Coronary artery (tissue), 2 donors: ENCODE results near the gene AMMECR1.
"Not testable (repeated sequence)": the region's sequence is repeated elsewhere in the genome, so short reads cannot be mapped to it uniquely, and the experiment has no call there.

ENCODE experiments used
- DNase-seq: peaks from one replicate; pipeline ENCODE4 v3.0.0-alpha.2; 2017; ENCODE audit warnings: low spot score
- H3K27ac ChIP-seq, 2 donors: fragments of 200-600 bp; sonication (generic); one replicate each; pipeline ENCODE4 v1.5.1; 2016 to 2019
- H3K4me3 ChIP-seq: fragments of 200-600 bp; sonication (generic); 2 replicates; pipeline ENCODE4 v1.5.1; 2016; ENCODE audit warnings: mild to moderate bottlenecking, moderate library complexity
- CTCF ChIP-seq: fragments of 200-600 bp; sonication (generic); IDR thresholded peaks from one replicate; pipeline ENCODE4 v1.5.1; 2019; ENCODE audit warnings: antibody characterized with exemption

Gene AMMECR1

GRCh38 chrX:110338935-110339334, 21.1 kb upstream of the AMMECR1 start:
- no peak for TF ChIP-seq CTCF
- no peak overlapping the region for H3K27ac ChIP-seq
- H3K4me3 ChIP-seq = no peak overlapping the region
- no peak for DNase-seq

GRCh38 chrX:110333458-110333857, 15.6 kb upstream of the AMMECR1 start:
- not testable (repeated sequence) for DNase-seq, H3K4me3 ChIP-seq, H3K27ac ChIP-seq

- H3K27ac ChIP-seq = no peak overlapping the region
- TF ChIP-seq CTCF = no peak
- H3K4me3 ChIP-seq = no peak overlapping the region
- no peak for DNase-seq
Measured at GRCh38 chrX:110331444-110332030, 13.7 kb upstream of the AMMECR1 start.

GRCh38 chrX:110328613-110329012, 10.7 kb upstream of the AMMECR1 start:
- H3K4me3 ChIP-seq, DNase-seq, H3K27ac ChIP-seq: not testable (repeated sequence)

- no peak for TF ChIP-seq CTCF
- Histone ChIP-seq H3K27ac (no peak overlapping the region), H3K4me3 (no peak overlapping the region)
- no peak for DNase-seq
Measured at GRCh38 chrX:110327336-110327735, 9.5 kb upstream of the AMMECR1 start.

GRCh38 chrX:110326712-110327111, 8.8 kb upstream of the AMMECR1 start:
- no peak for TF ChIP-seq CTCF
- H3K27ac ChIP-seq = no peak overlapping the region

GRCh38 chrX:110322603-110323002, 4.7 kb upstream of the AMMECR1 start:
- DNase-seq = no peak
- no peak for TF ChIP-seq CTCF
- Histone ChIP-seq H3K27ac (no peak overlapping the region), H3K4me3 (no peak overlapping the region)

More at GRCh38 chrX:110326712-110327111, 8.8 kb upstream of the AMMECR1 start:
- no peak for DNase-seq
- H3K4me3 ChIP-seq = no peak overlapping the region

GRCh38 chrX:110321670-110322069, 3.8 kb upstream of the AMMECR1 start:
- DNase-seq = no peak
- H3K4me3 ChIP-seq = no peak overlapping the region
- TF ChIP-seq CTCF = no peak
- H3K27ac ChIP-seq = no peak overlapping the region
